ENCODE measurements around the gene MUTYH. TPM values are rescaled to one million over a fixed set of nuclear protein-coding genes. Genes with fewer than 3 reads are reported as not detected.

The MUTYH gene
- total RNA-seq, 1 donor from 2014 or later, result 50.9 TPM

DNA sequence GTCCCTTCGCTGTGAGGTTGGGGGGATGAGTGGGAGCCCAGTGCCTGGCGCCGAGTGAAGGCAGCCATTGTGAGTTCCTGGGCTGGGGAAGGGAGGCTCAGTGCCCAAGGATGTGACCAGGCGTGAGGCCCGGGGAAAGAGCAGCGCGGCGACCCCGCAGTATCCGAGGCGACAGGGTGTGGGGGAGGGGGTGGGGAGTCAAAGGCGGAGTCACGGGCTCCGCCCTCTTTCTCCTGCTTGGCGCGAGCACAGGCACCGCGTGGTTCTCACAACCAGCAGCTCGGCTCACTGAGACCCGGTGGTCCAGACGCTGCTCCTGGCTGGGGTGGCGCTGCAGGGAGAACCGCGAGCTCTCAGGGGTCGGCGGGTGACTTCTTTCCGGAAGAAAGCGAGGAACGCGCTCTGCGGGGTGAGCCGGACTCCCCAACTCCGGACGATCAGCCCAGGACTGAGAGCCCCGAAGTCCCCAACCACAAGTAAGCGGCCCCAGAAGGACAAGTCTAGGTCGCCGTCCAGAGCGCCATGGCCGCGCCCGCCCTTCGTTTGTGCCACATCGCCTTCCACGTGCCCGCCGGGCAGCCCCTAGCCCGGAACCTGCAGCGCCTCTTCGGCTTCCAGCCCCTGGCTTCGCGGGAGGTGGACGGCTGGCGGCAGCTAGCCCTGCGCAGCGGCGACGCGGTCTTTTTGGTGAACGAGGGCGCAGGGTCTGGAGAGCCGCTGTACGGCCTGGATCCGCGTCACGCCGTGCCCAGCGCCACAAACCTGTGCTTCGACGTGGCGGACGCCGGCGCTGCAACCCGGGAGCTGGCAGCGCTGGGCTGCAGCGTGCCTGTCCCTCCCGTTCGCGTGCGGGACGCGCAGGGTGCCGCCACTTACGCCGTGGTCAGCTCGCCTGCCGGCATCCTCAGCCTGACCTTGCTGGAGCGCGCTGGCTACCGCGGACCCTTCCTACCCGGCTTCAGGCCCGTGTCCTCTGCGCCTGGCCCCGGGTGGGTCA lies 13.3 kb downstream of the MUTYH start, which contains the start of gene HPDL:
HPDL (plus strand) TSS at position 269 of the 997 bp plus-strand sequence; CDS start at position 523, 254 bp downstream.
- Mint-ChIP-seq H3K36me3 (ENCODE audit: low read depth) (peaks cover 26% of the 10 kb centered on the region), H3K9me3 (no peaks in the 10 kb centered on the region), H3K27ac (peak within 1 kb of the TSS; percentile 65), H3K4me3 (ENCODE audit: low read depth) (peak within 1 kb of the TSS; percentile 80), H3K27me3 (ENCODE audit: low read depth) (no peaks in the 10 kb centered on the region), H3K4me1 (ENCODE audit: low read depth) (peaks cover 16% of the 10 kb centered on the region)
- DNase-seq (ENCODE audit: low spot score), result peak; percentile 44
- intact Hi-C loops (cut with micrococcal nuclease), result loop anchor here (1.0 to 2.0 kb wide), 2 partner anchors 13 to 22 kb away; partner anchors contain the start of genes MUTYH and TOE1

DNA sequence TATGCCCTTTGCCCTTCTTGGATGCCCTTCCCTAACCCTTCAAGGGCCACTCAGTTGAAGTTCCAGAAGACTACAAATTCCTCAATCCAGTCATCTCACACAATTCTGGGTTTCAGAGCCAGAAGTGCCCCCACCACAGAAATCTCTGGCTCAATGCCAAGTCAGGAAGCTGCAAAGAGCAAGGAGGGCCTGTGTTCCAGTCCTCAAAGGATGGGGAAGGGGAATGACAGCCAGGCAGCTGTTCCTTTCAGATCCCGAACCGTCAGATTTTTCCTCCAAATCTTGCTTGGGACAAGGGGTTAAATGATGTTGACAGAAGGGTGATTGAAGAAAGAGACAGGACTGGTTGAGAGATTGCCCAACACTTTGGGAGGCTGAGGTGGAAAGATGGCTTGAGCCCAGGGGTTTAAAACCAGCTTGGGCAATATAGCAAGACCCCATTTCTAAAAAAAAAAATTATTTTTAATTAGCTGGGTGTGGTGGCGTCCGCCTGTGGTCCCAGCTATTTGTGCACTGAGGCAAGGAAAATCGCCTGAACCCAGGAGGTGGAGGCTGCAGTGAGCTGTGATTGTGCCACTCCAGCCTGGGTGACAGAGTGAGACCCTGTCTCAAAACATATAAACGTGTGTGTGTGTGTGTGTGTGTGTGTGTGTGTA lies 14.3 kb downstream of the MUTYH start:
- Mint-ChIP-seq H3K27me3 (ENCODE audit: low read depth) (no peaks in the 10 kb centered on the region), H3K27ac (peak overlapping the region; percentile 65), H3K4me1 (ENCODE audit: low read depth) (peaks cover 16% of the 10 kb centered on the region), H3K4me3 (ENCODE audit: low read depth) (peak overlapping the region; percentile 80), H3K36me3 (ENCODE audit: low read depth) (peaks cover 24% of the 10 kb centered on the region), H3K9me3 (no peaks in the 10 kb centered on the region)
- intact Hi-C loops (cut with micrococcal nuclease), result loop anchor here (1.0 to 2.0 kb wide), 2 partner anchors 14 to 21 kb away; partner anchors contain the start of genes MUTYH and TOE1
- no peak for DNase-seq (ENCODE audit: low spot score)

- DNase-seq (ENCODE audit: low spot score), result no peak
- H3K27ac Mint-ChIP-seq, result no peak overlapping the region
- intact Hi-C loops (cut with micrococcal nuclease), result no loop called here
- H3K4me1 Mint-ChIP-seq (ENCODE audit: low read depth), result no peaks in the 10 kb centered on the region
- no peaks in the 10 kb centered on the region for H3K36me3 Mint-ChIP-seq (ENCODE audit: low read depth)
- H3K4me3 Mint-ChIP-seq (ENCODE audit: low read depth), result no peak overlapping the region
- H3K27me3 Mint-ChIP-seq (ENCODE audit: low read depth), result no peaks in the 10 kb centered on the region
- H3K9me3 Mint-ChIP-seq, result no peaks in the 10 kb centered on the region
Measured at GRCh38 chr1:45322486-45323040, 17.7 kb downstream of the MUTYH start.

GRCh38 chr1:45321444-45321843 lies 18.8 kb downstream of the MUTYH start:
- Mint-ChIP-seq H3K36me3 (ENCODE audit: low read depth) (no peaks in the 10 kb centered on the region), H3K27ac (no peak overlapping the region), H3K27me3 (ENCODE audit: low read depth) (no peaks in the 10 kb centered on the region), H3K4me3 (ENCODE audit: low read depth) (no peak overlapping the region), H3K9me3 (no peaks in the 10 kb centered on the region), H3K4me1 (ENCODE audit: low read depth) (no peaks in the 10 kb centered on the region)
- DNase-seq (ENCODE audit: low spot score), result no peak
- intact Hi-C loops (cut with micrococcal nuclease), result no loop called here

GRCh38 chr1:45319761-45320160 lies 20.5 kb downstream of the MUTYH start:
- H3K4me3 Mint-ChIP-seq (ENCODE audit: low read depth), result no peak overlapping the region
- intact Hi-C loops (cut with micrococcal nuclease), result no loop called here
- no peaks in the 10 kb centered on the region for H3K4me1 Mint-ChIP-seq (ENCODE audit: low read depth)
- no peaks in the 10 kb centered on the region for H3K9me3 Mint-ChIP-seq
- no peak overlapping the region for H3K27ac Mint-ChIP-seq
- no peak for DNase-seq (ENCODE audit: low spot score)
- no peaks in the 10 kb centered on the region for H3K27me3 Mint-ChIP-seq (ENCODE audit: low read depth)
- no peaks in the 10 kb centered on the region for H3K36me3 Mint-ChIP-seq (ENCODE audit: low read depth)

DNA sequence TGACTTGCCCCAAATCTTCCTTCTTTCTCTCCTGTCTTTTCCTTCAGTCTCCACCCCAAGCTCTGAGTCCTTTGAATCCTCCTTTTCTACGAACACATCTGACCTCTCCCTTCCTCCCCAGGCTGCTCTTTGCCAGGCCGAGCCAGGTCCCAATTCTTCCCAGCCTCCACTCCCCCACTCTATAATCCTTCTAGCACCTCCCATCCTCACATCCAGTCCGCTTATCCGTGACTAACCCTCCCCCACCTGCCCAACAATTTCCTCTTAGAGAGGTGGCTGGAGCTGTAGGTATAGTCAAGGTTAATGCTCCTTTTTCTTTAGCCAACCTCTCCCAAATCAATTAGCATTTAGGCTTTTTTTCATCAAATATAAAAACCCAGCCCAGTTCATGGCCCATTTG lies 23.1 kb downstream of the MUTYH start:
- no peak for DNase-seq (ENCODE audit: low spot score)
- Mint-ChIP-seq H3K36me3 (ENCODE audit: low read depth) (no peaks in the 10 kb centered on the region), H3K27me3 (ENCODE audit: low read depth) (peaks cover 3% of the 10 kb centered on the region), H3K4me1 (ENCODE audit: low read depth) (no peaks in the 10 kb centered on the region), H3K9me3 (no peaks in the 10 kb centered on the region), H3K4me3 (ENCODE audit: low read depth) (no peak overlapping the region), H3K27ac (no peak overlapping the region)
- intact Hi-C loops (cut with micrococcal nuclease), result no loop called here

GRCh38 chr1:45314266-45314665 lies 26.0 kb downstream of the MUTYH start:
- H3K27me3 Mint-ChIP-seq (ENCODE audit: low read depth), result peaks cover 3% of the 10 kb centered on the region
- DNase-seq (ENCODE audit: low spot score), result no peak
- no peak overlapping the region for H3K4me3 Mint-ChIP-seq (ENCODE audit: low read depth)
- H3K27ac Mint-ChIP-seq, result no peak overlapping the region
- H3K4me1 Mint-ChIP-seq (ENCODE audit: low read depth), result no peaks in the 10 kb centered on the region
- no peaks in the 10 kb centered on the region for H3K9me3 Mint-ChIP-seq
- intact Hi-C loops (cut with micrococcal nuclease), result no loop called here
- no peaks in the 10 kb centered on the region for H3K36me3 Mint-ChIP-seq (ENCODE audit: low read depth)

DNA sequence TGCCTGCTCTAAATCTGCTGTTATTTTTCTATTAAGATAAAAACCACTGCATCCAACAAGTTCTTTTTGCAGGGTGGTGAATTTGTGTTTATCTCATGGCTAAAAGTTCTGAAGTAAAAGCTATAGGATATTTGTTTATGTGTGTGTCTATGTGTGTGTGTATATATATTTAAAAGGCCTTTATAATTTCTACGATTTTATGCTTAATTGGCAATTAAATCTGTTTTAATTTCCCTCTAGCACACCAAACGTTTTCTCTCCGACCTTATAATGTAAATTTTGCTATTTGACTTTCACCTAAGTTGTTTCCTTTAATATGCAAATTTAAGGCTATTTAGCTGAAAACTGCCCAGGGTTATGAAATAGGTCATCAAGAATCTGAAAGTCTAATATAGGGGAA lies 33.3 kb downstream of the MUTYH start:
- H3K27ac Mint-ChIP-seq, result peak overlapping the region; percentile 73
- no peak for DNase-seq (ENCODE audit: low spot score)
- H3K9me3 Mint-ChIP-seq, result no peaks in the 10 kb centered on the region
- peaks cover 25% of the 10 kb centered on the region for H3K4me1 Mint-ChIP-seq (ENCODE audit: low read depth)
- no peaks in the 10 kb centered on the region for H3K27me3 Mint-ChIP-seq (ENCODE audit: low read depth)
- no peaks in the 10 kb centered on the region for H3K36me3 Mint-ChIP-seq (ENCODE audit: low read depth)
- intact Hi-C loops (cut with micrococcal nuclease), result loop anchor here (10.0 kb wide), 1 partner anchor 102 kb away; the partner anchor contains the start of gene ZSWIM5
- no peak overlapping the region for H3K4me3 Mint-ChIP-seq (ENCODE audit: low read depth)

- Mint-ChIP-seq H3K27ac (peak overlapping the region; percentile 73), H3K9me3 (no peaks in the 10 kb centered on the region), H3K36me3 (ENCODE audit: low read depth) (no peaks in the 10 kb centered on the region), H3K4me1 (ENCODE audit: low read depth) (peaks cover 28% of the 10 kb centered on the region), H3K4me3 (ENCODE audit: low read depth) (peak overlapping the region; percentile 54), H3K27me3 (ENCODE audit: low read depth) (no peaks in the 10 kb centered on the region)
- peak; percentile 12 for DNase-seq (ENCODE audit: low spot score)
- intact Hi-C loops (cut with micrococcal nuclease), result loop anchor here (10.0 kb wide), 1 partner anchor 102 kb away; the partner anchor contains the start of gene ZSWIM5
Measured at GRCh38 chr1:45306319-45306718, 33.9 kb downstream of the MUTYH start.

DNA sequence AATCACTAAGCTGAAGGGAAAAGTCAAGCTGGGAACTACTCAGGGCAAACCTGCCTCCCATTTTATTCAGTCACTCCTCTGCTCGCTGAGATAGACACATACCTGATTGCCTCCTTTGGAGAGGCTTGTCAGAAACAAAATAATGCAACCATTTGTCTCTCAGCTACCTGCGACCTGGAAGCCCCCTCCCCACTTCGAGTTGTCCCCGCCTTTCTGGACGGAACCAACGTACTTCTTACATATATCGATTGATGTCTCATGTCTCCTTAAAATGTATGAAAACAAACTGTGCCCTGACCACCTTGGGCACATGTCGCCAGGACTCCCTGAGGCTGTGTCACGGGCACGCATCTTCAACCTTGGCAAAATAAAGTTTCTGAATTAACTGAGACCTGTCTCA lies 35.0 kb downstream of the MUTYH start:
- intact Hi-C loops (cut with micrococcal nuclease), result loop anchor here (2.0 to 10.0 kb wide), 2 partner anchors 22 to 100 kb away; partner anchors contain the start of genes HPDL and ZSWIM5
- H3K27me3 Mint-ChIP-seq (ENCODE audit: low read depth), result no peaks in the 10 kb centered on the region
- H3K27ac Mint-ChIP-seq, result peak overlapping the region; percentile 95
- H3K4me3 Mint-ChIP-seq (ENCODE audit: low read depth), result peak overlapping the region; percentile 91
- no peaks in the 10 kb centered on the region for H3K36me3 Mint-ChIP-seq (ENCODE audit: low read depth)
- DNase-seq (ENCODE audit: low spot score), result no peak
- H3K4me1 Mint-ChIP-seq (ENCODE audit: low read depth), result peaks cover 31% of the 10 kb centered on the region
- no peaks in the 10 kb centered on the region for H3K9me3 Mint-ChIP-seq

DNA sequence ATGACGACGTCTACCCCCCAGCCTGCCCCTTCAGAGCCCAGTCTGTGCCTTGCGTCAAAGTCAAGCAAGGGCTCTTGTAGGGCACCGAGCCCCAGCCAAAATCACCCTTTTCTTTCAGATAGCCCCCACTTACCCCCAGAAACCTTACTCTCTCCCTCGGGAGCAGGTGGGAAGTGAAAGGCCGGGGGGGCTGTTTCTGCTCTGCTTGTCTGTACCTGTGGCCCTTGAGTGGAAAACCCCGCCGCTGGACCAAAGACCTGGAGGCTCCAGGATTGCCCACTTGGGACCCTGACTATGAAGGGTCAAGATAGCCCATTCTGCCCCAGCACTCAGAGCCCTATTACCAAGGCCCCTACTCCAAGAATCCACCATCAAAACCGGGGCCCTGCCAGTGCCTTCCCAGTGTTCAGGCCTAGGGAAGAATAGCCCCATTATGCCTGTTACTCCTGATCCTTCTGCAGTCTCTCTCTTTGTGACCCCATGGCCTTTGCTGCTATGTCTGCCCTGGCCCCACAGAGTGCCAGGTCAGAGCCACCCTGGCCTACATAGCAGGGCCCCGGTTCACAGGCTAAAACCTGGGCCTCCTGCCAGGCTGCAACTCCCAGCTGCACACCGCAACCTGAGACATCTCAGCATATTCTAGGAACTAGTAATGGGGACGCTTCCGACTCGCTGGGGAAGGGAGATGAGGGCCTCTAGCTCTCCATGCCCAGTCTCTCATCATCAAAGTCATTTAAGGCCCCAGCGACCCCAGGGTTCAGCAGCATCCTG lies 35.7 kb downstream of the MUTYH start:
- Mint-ChIP-seq H3K4me1 (ENCODE audit: low read depth) (peaks cover 31% of the 10 kb centered on the region), H3K27me3 (ENCODE audit: low read depth) (no peaks in the 10 kb centered on the region), H3K36me3 (ENCODE audit: low read depth) (no peaks in the 10 kb centered on the region), H3K9me3 (no peaks in the 10 kb centered on the region), H3K4me3 (ENCODE audit: low read depth) (peak overlapping the region; percentile 91), H3K27ac (peak overlapping the region; percentile 95)
- DNase-seq (ENCODE audit: low spot score), result peak; percentile 15
- intact Hi-C loops (cut with micrococcal nuclease), result loop anchor here (2.0 to 10.0 kb wide), 3 partner anchors 22 to 497 kb away; partner anchors contain the start of genes BTBD19, DYNLT4, HPDL and ZSWIM5

All from activated T-helper 2 cell treated with anti-CD3 and anti-CD28 coated beads, Interferon-gamma antibody, Interleukin-2, Interleukin-4, amounts not matched to agents 10 μg/mL and 5 μg/mL and 100 μg/mL, durations not matched to agents 14 hours and 24 hours and 36 hours (primary cell).